Esophagus squamous epithelium (tissue), 4 donors: ENCODE data around the gene CEMIP.

Experiments used
- POLR2A ChIP-seq, 4 donors: fragments of 450-650 bp; IDR thresholded peaks; one replicate each; pipeline ENCODE4 v1.6.1; 2017; ENCODE audit warnings: antibody characterized with exemption in 4 of 4, mild to moderate bottlenecking in 4 of 4, moderate library complexity in 3 of 4
- TF ChIP-seq, protein P1 (sequence below), 6 experiments: fragments of 450-650 bp in 4 of 6; fragments of 200-600 bp in 2 of 6; sonication (generic) in 2 of 6; IDR thresholded peaks; one replicate each; pipeline ENCODE4 v1.5.1; 2016 to 2019; ENCODE audit warnings: antibody characterized with exemption in 6 of 6, mild to moderate bottlenecking in 4 of 6, moderate library complexity in 4 of 6

DNA sequence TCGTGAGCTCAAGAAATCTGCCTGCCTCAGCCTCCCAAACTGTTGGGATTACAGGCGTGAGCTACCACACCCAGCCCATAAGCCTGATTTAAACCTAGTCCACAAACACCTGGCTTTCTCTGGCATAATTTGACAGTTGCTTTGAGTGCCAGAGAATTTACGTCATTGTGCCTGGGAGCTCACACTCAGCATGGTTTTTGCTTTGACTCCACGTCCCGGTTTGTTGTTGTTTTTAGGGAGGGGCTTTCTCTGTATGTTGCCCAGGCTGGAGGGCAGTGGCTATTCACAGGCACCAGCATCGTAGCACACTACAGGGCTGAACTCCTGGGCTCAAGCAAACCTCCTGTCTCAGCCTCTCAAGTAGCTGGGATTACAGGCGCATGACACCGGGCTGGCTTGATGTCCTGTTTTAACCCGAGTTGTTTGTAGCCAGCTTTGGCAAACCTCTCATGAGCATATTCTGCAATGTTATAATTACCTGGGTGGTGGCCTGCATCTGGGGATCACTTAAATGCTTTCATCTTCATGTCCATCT lies 32.7 kb downstream of the CEMIP start:
- TF ChIP-seq, protein P1, sequence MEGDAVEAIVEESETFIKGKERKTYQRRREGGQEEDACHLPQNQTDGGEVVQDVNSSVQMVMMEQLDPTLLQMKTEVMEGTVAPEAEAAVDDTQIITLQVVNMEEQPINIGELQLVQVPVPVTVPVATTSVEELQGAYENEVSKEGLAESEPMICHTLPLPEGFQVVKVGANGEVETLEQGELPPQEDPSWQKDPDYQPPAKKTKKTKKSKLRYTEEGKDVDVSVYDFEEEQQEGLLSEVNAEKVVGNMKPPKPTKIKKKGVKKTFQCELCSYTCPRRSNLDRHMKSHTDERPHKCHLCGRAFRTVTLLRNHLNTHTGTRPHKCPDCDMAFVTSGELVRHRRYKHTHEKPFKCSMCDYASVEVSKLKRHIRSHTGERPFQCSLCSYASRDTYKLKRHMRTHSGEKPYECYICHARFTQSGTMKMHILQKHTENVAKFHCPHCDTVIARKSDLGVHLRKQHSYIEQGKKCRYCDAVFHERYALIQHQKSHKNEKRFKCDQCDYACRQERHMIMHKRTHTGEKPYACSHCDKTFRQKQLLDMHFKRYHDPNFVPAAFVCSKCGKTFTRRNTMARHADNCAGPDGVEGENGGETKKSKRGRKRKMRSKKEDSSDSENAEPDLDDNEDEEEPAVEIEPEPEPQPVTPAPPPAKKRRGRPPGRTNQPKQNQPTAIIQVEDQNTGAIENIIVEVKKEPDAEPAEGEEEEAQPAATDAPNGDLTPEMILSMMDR (IDR thresholded peaks at IDR 0.05) = no peak
- no peak for TF ChIP-seq POLR2A (IDR thresholded peaks at IDR 0.05)
